Fibroblast of mammary gland (primary cell): Measurements from ENCODE around the gene TMEM175.

Experiments
- DNase-seq: peaks from one replicate; pipeline ENCODE4 v3.0.0-alpha.2; 2010; ENCODE audit warnings: low read depth
- H3K4me3 ChIP-seq: 2 replicates; pipeline ENCODE4 v1.5.1; 2011; ENCODE audit warnings: low read depth, mild to moderate bottlenecking, low read length, moderate library complexity; ENCODE audit not compliant: control insufficient read depth
- CTCF ChIP-seq: conservative IDR thresholded peaks from 2 replicates; pipeline ENCODE4 v1.5.1; 2011; ENCODE audit warnings: low read depth, low read length, inconsistent platforms; ENCODE audit not compliant: control insufficient read depth, insufficient read depth

The TMEM175 gene

GRCh38 chr4:1002131-1002630 lies 69.9 kb downstream of the TMEM175 start:
- peak; percentile 39 for DNase-seq
- TF ChIP-seq CTCF, result no peak
- no peak overlapping the region for H3K4me3 ChIP-seq

GRCh38 chr4:1002631-1003251 lies 70.5 kb downstream of the TMEM175 start:
- no peak for TF ChIP-seq CTCF
- H3K4me3 ChIP-seq, result no peak overlapping the region
- no peak for DNase-seq

GRCh38 chr4:1003271-1004070 lies 71.2 kb downstream of the TMEM175 start:
- TF ChIP-seq CTCF, result no peak
- no peak for DNase-seq
- no peak overlapping the region for H3K4me3 ChIP-seq

GRCh38 chr4:1004071-1004418 lies 71.8 kb downstream of the TMEM175 start:
- no peak overlapping the region for H3K4me3 ChIP-seq
- TF ChIP-seq CTCF, result no peak
- DNase-seq, result no peak

- no peak for TF ChIP-seq CTCF
- DNase-seq, result no peak
- no peak overlapping the region for H3K4me3 ChIP-seq
Measured at GRCh38 chr4:1004557-1005485, 72.6 kb downstream of the TMEM175 start.

- no peak overlapping the region for H3K4me3 ChIP-seq
- no peak for DNase-seq
- TF ChIP-seq CTCF, result no peak
Measured at GRCh38 chr4:1006856-1007255, 74.6 kb downstream of the TMEM175 start.
